SU-DHL-6 (cell line): ENCODE results near the gene ITPR3.

Experiments
- H2AFZ ChIP-seq: fragments of 200-600 bp; sonication (generic); 2 replicates; pipeline ENCODE4 v1.6.1; 2014; ENCODE audit warnings: low read depth, mild to moderate bottlenecking, moderate library complexity, mixed read lengths, antibody characterized with exemption, low read length; ENCODE audit not compliant: severe bottlenecking
- H3F3A ChIP-seq: fragments of 200-600 bp; shearing (Covaris generic); 2 replicates; pipeline ENCODE4 v1.6.0; 2016; ENCODE audit warnings: antibody characterized with exemption, mild to moderate bottlenecking; ENCODE audit not compliant: insufficient read depth
- H3K27ac ChIP-seq: fragments of 200-600 bp; sonication (generic); 2 replicates; pipeline ENCODE4 v1.5.1; 2016; ENCODE audit warnings: low read depth, mild to moderate bottlenecking, low read length, moderate library complexity, mixed read lengths
- H3K27me3 ChIP-seq: fragments of 200-600 bp; sonication (generic), shearing (Covaris generic); 2 replicates; pipeline ENCODE4 v1.6.0; 2014; ENCODE audit warnings: mild to moderate bottlenecking, low read length
- H3K36me3 ChIP-seq: fragments of 200-600 bp; sonication (generic); 2 replicates; pipeline ENCODE4 v1.6.1; 2014; ENCODE audit warnings: mild to moderate bottlenecking, low read length, mixed read lengths
- H3K4me2 ChIP-seq: fragments of 300-600, 200-600 bp; shearing (Covaris generic), sonication (generic); 2 replicates; pipeline ENCODE4 v1.6.0; 2014; ENCODE audit warnings: low read length, low read depth, mild to moderate bottlenecking; ENCODE audit not compliant: poor library complexity, severe bottlenecking
- H3K4me3 ChIP-seq: fragments of 200-600 bp; sonication (generic); 2 replicates; pipeline ENCODE4 v1.5.1; 2014; ENCODE audit warnings: antibody characterized with exemption, low read length, mild to moderate bottlenecking, mixed read lengths; ENCODE audit not compliant: insufficient read depth, poor library complexity, severe bottlenecking
- H3K79me2 ChIP-seq: fragments of 200-600 bp; sonication (generic); 2 replicates; pipeline ENCODE4 v1.6.1; 2014; ENCODE audit warnings: mild to moderate bottlenecking, low read length, moderate library complexity; ENCODE audit not compliant: insufficient read depth
- H3K9ac ChIP-seq: fragments of 200-600 bp; sonication (generic); 2 replicates; pipeline ENCODE4 v1.7.0; 2014; ENCODE audit warnings: mild to moderate bottlenecking, low read length
- H3K9me2 ChIP-seq: fragments of 200-600 bp; sonication (generic); replicated peaks from 2 replicates; pipeline ENCODE4 v1.6.1; 2014; ENCODE audit warnings: low read length; ENCODE audit not compliant: insufficient read depth
- H3K9me3 ChIP-seq: fragments of 200-600 bp; sonication (generic); 2 replicates; pipeline ENCODE4 v1.6.1; 2014; ENCODE audit warnings: low read length, mixed read lengths; ENCODE audit not compliant: insufficient read depth
- H4K20me1 ChIP-seq: fragments of 200-600 bp; sonication (generic); 2 replicates; pipeline ENCODE4 v1.6.1; 2014; ENCODE audit warnings: low read depth, mild to moderate bottlenecking, antibody characterized with exemption, low read length, moderate library complexity, mixed read lengths
- CTCF ChIP-seq: fragments of 200-600 bp; sonication (generic); IDR thresholded peaks from one replicate; pipeline ENCODE4 v1.5.1; 2017; ENCODE audit warnings: antibody characterized with exemption, mild to moderate bottlenecking, low read length, moderate library complexity; ENCODE audit not compliant: insufficient read depth, poor library complexity, severe bottlenecking
- EZH2phosphoT487 ChIP-seq: fragments of 200-600 bp; sonication (generic), shearing (Covaris generic); conservative IDR thresholded peaks from 2 replicates; pipeline ENCODE4 v1.6.1; 2018; ENCODE audit warnings: mild to moderate bottlenecking, antibody characterized with exemption, low read length, moderate library complexity, mixed read lengths

ITPR3 gene

GRCh38 chr6:33688451-33689147, 67.5 kb downstream of the ITPR3 start:
- Histone ChIP-seq H2AFZ (no peak overlapping the region), H3K9ac (no peak overlapping the region), H3K4me2 (no peak overlapping the region), H4K20me1 (no peaks in the 10 kb centered on the region), H3K4me3 (no peak overlapping the region), H3K27ac (no peak overlapping the region), H3K36me3 (no peaks in the 10 kb centered on the region), H3K9me2 (no peaks in the 10 kb centered on the region), H3K79me2 (no peaks in the 10 kb centered on the region), H3F3A (no peaks in the 10 kb centered on the region), H3K9me3 (no peaks in the 10 kb centered on the region), H3K27me3 (no peaks in the 10 kb centered on the region)
- no peak for TF ChIP-seq EZH2phosphoT487
- TF ChIP-seq CTCF, result no peak

GRCh38 chr6:33689148-33689494, 68.0 kb downstream of the ITPR3 start:
- Histone ChIP-seq H3K27me3 (no peaks in the 10 kb centered on the region), H4K20me1 (no peaks in the 10 kb centered on the region), H3F3A (no peaks in the 10 kb centered on the region), H2AFZ (no peak overlapping the region), H3K36me3 (no peaks in the 10 kb centered on the region), H3K27ac (no peak overlapping the region), H3K9ac (no peak overlapping the region), H3K79me2 (no peaks in the 10 kb centered on the region), H3K4me3 (no peak overlapping the region), H3K4me2 (no peak overlapping the region), H3K9me2 (no peaks in the 10 kb centered on the region), H3K9me3 (no peaks in the 10 kb centered on the region)
- TF ChIP-seq EZH2phosphoT487 (no peak), CTCF (no peak)

- H3F3A ChIP-seq, result no peaks in the 10 kb centered on the region
- no peaks in the 10 kb centered on the region for H3K9me3 ChIP-seq
- no peak overlapping the region for H3K27ac ChIP-seq
- H4K20me1 ChIP-seq, result no peaks in the 10 kb centered on the region
- no peak overlapping the region for H3K9ac ChIP-seq
- no peak for TF ChIP-seq EZH2phosphoT487
- no peak for TF ChIP-seq CTCF
- no peaks in the 10 kb centered on the region for H3K9me2 ChIP-seq
- H3K4me2 ChIP-seq, result no peak overlapping the region
- no peak overlapping the region for H2AFZ ChIP-seq
- no peaks in the 10 kb centered on the region for H3K79me2 ChIP-seq
- H3K36me3 ChIP-seq, result no peaks in the 10 kb centered on the region
- no peaks in the 10 kb centered on the region for H3K27me3 ChIP-seq
- no peak overlapping the region for H3K4me3 ChIP-seq
Observed at GRCh38 chr6:33689879-33690278, 68.8 kb downstream of the ITPR3 start.
